ENCODE measurements around the gene TM4SF20.

DNA sequence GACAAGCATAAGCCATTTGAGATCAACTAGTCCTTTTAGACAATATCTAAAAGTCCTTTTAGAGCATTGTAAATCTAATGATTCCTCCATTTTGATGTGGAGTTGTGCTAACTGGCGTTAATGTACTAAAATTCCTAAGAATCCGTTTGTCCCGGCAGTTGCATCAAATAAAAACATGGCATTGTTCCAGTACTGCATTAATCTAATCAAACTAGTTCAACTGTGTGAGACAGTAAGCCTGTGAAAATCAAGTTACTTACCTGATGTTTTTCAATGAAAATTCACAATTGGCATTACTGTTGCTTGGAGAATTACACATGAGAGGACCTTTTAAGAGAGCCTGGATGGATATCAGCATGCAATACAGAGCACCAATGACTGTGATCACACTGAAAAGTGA, 13.3 kb downstream of the TM4SF20 start:
- TF ChIP-seq MEF2A (IDR thresholded peaks at IDR 0.05; ENCODE audit: insufficient read depth, low read depth, low read length), result no peak
- TF ChIP-seq RAD21 (IDR thresholded peaks at IDR 0.05; ENCODE audit: insufficient read depth, low read depth, low read length), result no peak
- TF ChIP-seq NR2C1 (IDR thresholded peaks at IDR 0.05), result no peak
- TF ChIP-seq, protein P1, sequence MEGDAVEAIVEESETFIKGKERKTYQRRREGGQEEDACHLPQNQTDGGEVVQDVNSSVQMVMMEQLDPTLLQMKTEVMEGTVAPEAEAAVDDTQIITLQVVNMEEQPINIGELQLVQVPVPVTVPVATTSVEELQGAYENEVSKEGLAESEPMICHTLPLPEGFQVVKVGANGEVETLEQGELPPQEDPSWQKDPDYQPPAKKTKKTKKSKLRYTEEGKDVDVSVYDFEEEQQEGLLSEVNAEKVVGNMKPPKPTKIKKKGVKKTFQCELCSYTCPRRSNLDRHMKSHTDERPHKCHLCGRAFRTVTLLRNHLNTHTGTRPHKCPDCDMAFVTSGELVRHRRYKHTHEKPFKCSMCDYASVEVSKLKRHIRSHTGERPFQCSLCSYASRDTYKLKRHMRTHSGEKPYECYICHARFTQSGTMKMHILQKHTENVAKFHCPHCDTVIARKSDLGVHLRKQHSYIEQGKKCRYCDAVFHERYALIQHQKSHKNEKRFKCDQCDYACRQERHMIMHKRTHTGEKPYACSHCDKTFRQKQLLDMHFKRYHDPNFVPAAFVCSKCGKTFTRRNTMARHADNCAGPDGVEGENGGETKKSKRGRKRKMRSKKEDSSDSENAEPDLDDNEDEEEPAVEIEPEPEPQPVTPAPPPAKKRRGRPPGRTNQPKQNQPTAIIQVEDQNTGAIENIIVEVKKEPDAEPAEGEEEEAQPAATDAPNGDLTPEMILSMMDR (IDR thresholded peaks at IDR 0.05 in 2 of 3, conservative IDR thresholded peaks at IDR 0.05 in 1 of 3; ENCODE audit: control insufficient read depth in 2 of 3, extremely low read depth in 1 of 3, insufficient read depth in 1 of 3, low read depth in 3 of 3, low read length in 3 of 3), result no peak
- TF ChIP-seq EP300 (IDR thresholded peaks at IDR 0.05; ENCODE audit: borderline replicate concordance in 1 of 2, control insufficient read depth in 1 of 2, low read depth in 2 of 2, low read length in 2 of 2), result no peak
- TF ChIP-seq NR2C2 (IDR thresholded peaks at IDR 0.05; ENCODE audit: borderline replicate concordance, control insufficient read depth, insufficient read length, low read depth), result no peak
- TF ChIP-seq POLR2A (IDR thresholded peaks at IDR 0.05; ENCODE audit: low read depth, low read length), result no peak
- TF ChIP-seq RAD51 (IDR thresholded peaks at IDR 0.05), result no peak
- no peak for TF ChIP-seq NRF1 (conservative IDR thresholded peaks at IDR 0.05; ENCODE audit: low read depth, low read length)
- no peak for TF ChIP-seq POLR2AphosphoS5 (IDR thresholded peaks at IDR 0.05; ENCODE audit: low read length)
- TF ChIP-seq, protein P2, sequence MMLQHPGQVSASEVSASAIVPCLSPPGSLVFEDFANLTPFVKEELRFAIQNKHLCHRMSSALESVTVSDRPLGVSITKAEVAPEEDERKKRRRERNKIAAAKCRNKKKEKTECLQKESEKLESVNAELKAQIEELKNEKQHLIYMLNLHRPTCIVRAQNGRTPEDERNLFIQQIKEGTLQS (IDR thresholded peaks at IDR 0.05; ENCODE audit: borderline replicate concordance, extremely low read depth, low read depth, low read length), result no peak
- TF ChIP-seq FOXK2 (IDR thresholded peaks at IDR 0.05), result no peak

Data from GM12878 (cell line).